Skin of body (tissue), 2 donors: ENCODE data around the gene PPP1R12B. TPM values are rescaled to one million over a fixed set of nuclear protein-coding genes. Genes with fewer than 3 reads are reported as not detected.
"Not testable (repeated sequence)": the region's sequence is repeated elsewhere in the genome, so short reads cannot be mapped to it uniquely, and the experiment has no call there.

Experiments used
- DNase-seq: peaks from one replicate; lab custom pipeline; 2025; lab: John Stamatoyannopoulos, UW
- total RNA-seq: library from RNA; depleted of rRNA; stranded (reverse); fragments of >200 nt; gene quantifications from one replicate; pipeline ENCODE4 v1.2.3, GENCODE V29; 2014

The PPP1R12B gene
- total RNA-seq, 1 donor from 2014 or later = 43.0 TPM

- not testable (repeated sequence) for DNase-seq
Observed at GRCh38 chr1:202401771-202402170, 53.3 kb downstream of the PPP1R12B start.

DNA sequence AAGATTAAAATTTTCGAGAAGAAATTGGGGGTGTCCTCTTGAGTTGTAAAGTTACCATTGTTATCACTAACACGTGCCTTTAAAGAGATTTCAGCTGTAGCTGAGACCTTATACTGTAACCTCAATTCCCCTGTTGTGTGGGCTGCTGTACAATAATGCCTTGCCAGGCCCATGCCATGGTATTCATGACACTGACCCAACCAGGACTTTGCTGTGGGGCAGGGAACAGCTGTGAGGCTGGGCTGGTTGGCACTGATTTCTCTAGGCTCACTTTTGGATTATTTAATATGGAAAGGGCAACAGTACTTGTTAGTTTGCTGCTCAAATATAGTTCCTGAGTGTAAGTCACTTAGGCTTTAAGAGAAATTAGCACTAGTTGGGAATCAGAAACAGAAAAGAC, 54.9 kb downstream of the PPP1R12B start:
- DNase-seq = not testable (repeated sequence)

DNA sequence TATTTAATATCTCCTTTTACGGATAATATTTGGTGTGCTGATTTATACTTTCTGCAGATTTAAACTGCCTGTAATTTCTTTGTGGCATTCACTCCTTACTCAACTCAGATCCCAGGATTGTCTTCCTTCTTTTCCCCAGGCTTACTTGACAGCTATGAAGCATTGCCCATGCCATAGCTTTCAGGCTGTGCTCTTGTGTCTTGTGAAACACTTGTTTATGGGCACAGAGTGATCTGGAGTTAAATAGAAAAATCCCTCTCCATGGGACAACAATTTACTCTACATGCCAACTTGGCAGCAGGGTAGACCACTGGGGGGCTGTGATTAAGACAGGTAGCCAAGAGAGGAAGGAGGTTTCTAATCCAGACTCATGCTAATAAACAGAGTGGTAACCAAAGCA, 57.4 kb downstream of the PPP1R12B start:
- DNase-seq = no peak

GRCh38 chr1:202406896-202407295, 58.4 kb downstream of the PPP1R12B start:
- DNase-seq = not testable (repeated sequence)

- DNase-seq = not testable (repeated sequence)
Observed at GRCh38 chr1:202407378-202407777, 58.9 kb downstream of the PPP1R12B start.

DNA sequence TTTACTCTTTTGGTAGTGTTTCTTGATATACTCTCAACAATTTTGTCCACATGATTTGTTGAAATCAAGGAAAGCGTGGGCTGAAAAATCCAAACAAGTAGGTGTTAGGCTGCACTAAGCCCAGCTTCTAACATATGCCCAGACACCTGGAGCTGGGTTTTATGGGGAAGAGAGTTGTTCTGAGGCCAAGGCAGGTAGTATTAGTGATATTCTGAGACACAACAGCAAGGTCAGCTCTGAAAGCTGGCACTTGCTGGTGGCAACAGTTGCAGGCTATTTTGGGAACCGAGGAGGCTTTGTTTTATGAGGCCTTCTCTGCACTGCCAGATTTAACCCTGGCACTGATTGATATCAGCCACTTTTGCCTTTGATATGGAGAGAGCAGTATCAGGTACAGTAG, 61.8 kb downstream of the PPP1R12B start:
- not testable (repeated sequence) for DNase-seq

DNA sequence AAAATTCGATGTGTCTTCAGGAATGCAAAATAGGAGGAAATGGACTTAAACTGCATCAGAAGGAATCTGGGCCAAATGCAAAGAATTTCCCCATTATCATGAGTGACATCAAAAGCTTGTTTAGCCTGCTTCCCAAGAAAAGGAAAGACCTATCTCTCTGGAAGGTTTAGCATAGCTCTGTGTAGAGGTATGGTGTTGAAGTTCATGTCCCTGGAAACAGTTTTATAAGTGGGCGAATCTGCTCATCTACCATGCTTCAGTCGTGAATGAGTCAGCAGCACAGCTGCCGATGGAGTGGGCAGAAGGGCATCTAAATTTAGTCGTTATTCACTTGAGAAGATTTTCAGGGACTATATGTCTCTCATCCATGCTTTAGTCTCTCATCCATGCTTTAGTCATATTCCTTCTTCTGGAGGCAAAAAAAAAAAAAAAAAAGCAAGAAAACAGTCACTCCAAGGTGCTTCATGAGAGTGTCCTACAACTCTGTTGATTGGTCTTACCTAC, 62.4 kb downstream of the PPP1R12B start:
- not testable (repeated sequence) for DNase-seq

DNA sequence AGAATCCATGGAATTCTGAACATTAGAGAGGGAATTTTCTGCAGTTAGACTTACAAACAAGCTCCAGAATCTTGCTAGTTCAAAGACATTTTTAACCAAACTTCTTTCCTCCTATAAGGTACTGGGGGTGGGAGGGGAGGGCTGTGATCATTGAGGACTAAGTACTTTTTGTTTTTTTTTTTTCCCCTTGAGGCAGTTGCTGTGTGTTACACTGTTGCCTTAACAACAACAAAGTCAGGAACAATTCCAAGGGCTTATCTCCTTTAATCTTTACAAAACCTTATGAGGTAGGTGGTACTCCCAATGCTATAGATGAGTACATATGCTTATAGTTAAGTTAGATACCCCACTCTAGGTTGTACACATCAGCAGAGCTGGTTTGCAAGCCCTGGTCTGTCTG, 62.9 kb downstream of the PPP1R12B start:
- no peak for DNase-seq

DNA sequence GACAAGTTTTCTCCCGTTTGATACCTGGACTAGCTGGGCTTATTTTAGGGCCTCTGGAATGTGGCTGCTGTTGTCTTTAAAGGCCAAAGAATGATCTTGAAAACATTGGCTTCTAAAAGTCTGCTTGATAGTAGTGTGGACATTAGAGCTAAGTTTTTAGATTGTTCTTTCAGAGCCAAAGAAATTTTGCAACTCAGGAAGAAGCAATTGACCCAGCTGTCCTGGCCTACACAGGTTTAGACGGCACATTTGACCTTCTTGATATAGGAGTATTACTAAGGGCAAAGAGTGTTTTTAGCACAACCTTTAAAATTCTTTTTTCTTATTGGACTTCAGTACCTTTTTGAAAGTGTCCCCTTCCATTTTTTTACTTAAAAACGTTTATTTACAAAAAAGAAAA, 63.9 kb downstream of the PPP1R12B start:
- DNase-seq = not testable (repeated sequence)

DNA sequence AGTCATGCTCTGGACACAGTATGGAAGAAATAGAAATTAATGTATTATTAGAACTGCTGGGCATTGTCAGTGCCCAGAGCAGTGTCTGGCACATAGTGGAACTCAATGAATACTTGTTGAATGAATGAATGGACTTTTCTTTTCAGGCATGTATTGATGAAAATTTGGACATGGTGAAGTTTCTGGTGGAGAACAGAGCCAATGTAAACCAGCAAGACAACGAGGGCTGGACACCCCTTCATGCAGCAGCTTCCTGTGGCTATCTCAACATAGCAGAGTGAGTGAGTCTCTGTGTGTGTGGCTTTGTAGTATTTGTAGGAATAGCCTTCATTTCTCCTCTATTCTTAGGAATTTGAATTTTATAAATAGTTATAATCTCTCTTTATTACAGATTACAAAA, 68.1 kb downstream of the PPP1R12B start:
- DNase-seq = no peak

DNA sequence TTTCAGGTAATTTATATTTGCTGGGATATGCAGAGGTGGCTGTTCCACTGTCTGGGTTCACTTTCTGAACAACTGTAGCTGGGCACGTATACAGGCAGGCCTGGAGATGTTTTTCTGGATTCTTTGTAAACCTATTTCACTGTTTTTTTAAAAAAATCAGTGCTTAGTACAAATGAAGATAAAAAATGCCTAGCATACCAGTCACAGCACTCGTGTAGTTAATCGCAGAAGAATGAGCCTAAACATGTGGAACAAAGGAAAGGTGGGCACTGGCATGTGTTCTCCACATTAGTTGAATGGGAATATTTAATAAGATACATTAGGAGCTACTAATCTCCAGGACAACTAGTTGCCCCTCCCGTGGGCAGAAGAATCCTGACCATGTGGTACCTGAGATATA, 68.6 kb downstream of the PPP1R12B start:
- DNase-seq = not testable (repeated sequence)

GRCh38 chr1:202417762-202418201, 69.3 kb downstream of the PPP1R12B start:
- not testable (repeated sequence) for DNase-seq

DNA sequence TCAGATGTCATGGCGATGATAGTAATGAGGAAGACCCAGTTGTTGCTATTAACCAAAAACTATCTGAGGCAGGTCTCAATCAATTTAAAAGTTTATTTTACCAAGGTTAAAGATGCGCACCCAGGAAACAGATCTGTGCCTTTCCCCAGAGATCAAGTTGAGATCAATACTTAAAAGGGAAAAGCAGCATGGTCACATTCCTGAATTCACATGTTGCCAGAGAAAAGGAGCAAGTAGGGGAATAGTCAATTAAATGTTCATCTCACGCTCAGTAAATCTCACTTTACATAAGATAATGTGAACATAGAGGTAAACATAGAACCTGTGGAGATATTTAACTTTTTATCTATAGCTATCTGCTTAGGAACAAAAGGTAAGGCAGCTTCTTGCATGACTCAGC, 71.2 kb downstream of the PPP1R12B start:
- DNase-seq = not testable (repeated sequence)

DNA sequence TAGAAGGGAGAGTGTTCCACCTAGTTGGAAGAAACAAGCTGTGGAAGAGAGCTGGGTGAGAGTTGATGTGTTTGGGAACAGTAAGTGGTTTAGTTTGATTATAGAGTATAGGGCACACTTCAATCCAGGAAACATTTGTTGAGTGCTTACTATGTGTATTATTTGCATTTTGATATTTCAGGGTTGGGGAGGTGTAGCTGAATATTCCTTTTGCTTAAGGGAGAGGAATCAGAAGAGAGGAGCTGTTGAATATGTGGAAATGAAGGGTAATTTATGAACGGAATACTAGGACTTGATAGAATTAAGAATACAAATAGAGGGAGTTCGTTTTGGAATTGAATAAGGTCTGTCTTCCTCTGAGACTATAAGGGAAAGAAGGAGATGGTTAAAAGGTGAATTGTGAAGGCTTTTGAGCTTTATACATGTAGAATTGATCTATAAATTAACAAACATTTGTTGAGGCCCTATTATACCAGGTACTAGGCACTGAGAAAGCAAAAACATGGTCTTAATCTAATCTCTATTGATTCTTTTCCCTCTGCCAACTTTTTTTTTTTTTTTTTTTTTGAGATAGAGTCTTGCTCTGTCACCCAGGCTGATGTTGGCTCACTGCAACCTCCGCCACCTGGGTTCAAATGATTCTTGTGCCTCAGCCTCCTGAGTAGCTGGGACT, 72.1 kb downstream of the PPP1R12B start:
- not testable (repeated sequence) for DNase-seq

DNA sequence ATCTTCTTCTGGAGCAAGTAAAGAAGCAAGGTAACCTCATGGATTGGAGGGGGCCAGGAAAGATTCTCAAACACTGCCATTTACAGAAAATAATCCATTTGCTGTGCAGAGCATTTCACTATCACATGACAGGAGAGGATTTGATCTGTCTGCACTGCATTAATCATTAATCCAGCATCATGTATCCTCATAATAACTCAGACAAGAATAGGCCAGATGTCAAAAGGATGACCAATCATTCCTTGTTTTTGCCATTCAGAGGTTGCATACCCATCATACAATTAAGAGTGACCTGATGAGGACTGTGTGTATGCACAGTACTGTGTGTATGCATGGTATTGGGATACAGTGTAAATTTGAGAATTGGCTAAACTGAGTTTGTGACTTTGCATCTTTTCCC, 74.2 kb downstream of the PPP1R12B start:
- not testable (repeated sequence) for DNase-seq

- DNase-seq = not testable (repeated sequence)
Observed at GRCh38 chr1:202424260-202424659, 75.8 kb downstream of the PPP1R12B start.

DNA sequence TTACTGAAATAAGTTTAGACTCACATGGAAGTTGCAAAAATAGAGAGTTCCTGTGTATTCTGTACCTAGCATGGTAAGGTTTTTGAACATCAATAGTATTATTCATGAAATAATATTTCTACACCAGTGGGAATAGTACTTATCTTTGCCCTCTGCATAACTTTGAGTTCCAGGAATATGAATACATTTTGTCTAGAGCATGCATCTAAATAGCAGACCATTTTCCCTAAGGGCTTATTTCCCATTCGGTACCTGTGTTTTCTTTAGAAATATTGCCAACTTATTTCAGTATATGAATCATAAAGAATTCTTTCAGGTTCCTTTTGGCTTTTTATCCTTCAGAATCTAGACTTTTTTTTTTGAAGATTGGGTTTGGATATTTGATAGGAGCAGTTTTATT, 81.6 kb downstream of the PPP1R12B start:
- not testable (repeated sequence) for DNase-seq

DNA sequence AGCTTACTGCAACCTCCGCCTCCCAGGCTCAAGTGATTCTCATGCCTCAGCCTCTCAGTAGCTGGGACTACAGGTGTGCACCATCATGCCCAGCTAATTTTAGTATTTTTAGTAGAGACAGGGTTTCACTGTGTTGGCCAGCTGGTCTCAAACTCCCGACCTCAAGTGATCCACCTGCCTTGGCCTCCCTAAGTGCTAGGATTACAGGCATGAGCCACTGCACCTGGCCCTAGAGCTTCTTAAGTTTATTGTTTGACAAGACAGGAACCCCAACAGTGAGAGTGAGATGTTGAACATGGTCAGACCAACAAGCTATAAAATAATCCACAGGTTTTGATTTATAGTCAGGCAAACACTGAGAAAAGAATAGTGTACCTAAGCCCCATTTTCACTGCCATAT, 83.8 kb downstream of the PPP1R12B start:
- DNase-seq = not testable (repeated sequence)

- DNase-seq = no peak
Observed at GRCh38 chr1:202433155-202434043, 84.9 kb downstream of the PPP1R12B start.

GRCh38 chr1:202434059-202434458, 85.6 kb downstream of the PPP1R12B start:
- no peak for DNase-seq

DNA sequence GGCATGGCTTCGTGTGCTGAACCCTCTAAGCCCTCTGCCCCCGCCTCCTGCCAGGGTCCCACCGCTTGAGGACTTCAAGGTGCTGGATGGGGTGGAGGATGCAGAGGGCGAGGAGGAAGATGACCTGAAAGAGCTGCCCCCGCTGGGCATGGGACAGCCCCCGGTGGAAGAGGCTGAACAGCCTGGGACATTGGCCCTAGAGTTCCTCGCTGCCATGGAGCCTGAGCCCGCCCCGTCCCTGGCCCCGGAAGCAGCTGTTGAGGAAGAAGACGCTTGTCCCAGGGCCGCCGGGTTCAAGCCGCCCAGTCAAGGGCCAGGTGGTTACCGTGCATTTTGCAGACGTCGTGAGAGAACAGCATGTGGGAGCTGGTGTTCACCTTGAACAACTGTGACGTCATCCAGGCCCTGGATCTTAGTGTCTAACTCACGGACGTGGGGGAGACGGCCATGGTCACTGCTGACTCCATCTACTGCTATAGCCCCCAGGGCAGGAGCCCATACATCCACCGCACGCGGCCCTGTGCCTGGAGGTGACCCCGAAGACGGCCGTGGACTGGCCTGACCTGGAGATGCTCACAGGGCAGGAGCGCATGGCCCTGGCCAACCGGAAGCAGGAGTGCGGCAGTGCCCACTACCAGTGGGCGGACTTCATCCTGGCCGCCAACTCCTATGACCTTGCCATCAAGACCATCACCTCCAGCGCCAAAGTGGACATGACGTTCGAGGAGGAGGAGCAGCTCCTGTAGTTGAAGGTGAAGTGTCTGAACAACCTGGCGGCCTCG, 90.1 kb downstream of the PPP1R12B start:
- no peak for DNase-seq
